Endothelial cell of umbilical vein (primary cell): ENCODE results near the gene LRFN3. TPM values are rescaled to one million over a fixed set of nuclear protein-coding genes. Genes with fewer than 3 reads are reported as not detected.

Experiments used
- BruUV-seq: library from RNA; stranded (reverse); fragments of 400-500 nt; replicated peaks from 2 replicates; lab custom pipeline; 2021; lab: Mats Ljungman, UMichigan
- CTCF ChIA-PET: fragments of 300-600, 350-600 bp; sonication (Branson Sonifier 250); formaldehyde crosslinking; loops from one replicate; lab custom pipeline; 2021; ENCODE audit warnings: antibody characterized with exemption, inconsistent platforms; lab: Charles Lee
- POLR2A ChIA-PET: fragments of 300-600, 350-600 bp; sonication (Branson Sonifier 250); formaldehyde crosslinking; loops from one replicate; lab custom pipeline; 2021; ENCODE audit warnings: antibody characterized with exemption, inconsistent platforms; lab: Charles Lee
- DNase-seq: peaks from one replicate; pipeline ENCODE4 v3.0.0-alpha.2; 2011; ENCODE audit warnings: low read depth, low spot score
- FAIRE-seq: peaks from 2 replicates; lab custom pipeline; 2011; peaks lifted over from hg19 to GRCh38; lab: Jason Lieb, UNC
- H2AFZ ChIP-seq: 2 replicates; pipeline ENCODE4 v1.6.0; 2012; ENCODE audit warnings: low read depth, low read length, control low read depth, inconsistent platforms
- H3K27ac ChIP-seq: 2 replicates; pipeline ENCODE4 v1.5.1; 2011; ENCODE audit warnings: low read depth, mild to moderate bottlenecking, control low read depth, low read length, moderate library complexity; ENCODE audit not compliant: insufficient read depth
- H3K27me3 ChIP-seq, 2 experiments: 2 replicates each; pipeline versions ENCODE4 v1.6.0 to v1.6.1; 2011; ENCODE audit warnings: low read length in 2 of 2, mixed read lengths in 1 of 2; ENCODE audit not compliant: control insufficient read depth in 2 of 2, insufficient read depth in 2 of 2
- H3K36me3 ChIP-seq, 2 experiments: 2 replicates in 1 of 2; 3 replicates in 1 of 2; pipeline ENCODE4 v1.5.1; 2011; ENCODE audit warnings: low read length in 2 of 2, mild to moderate bottlenecking in 1 of 2, moderate library complexity in 1 of 2; ENCODE audit not compliant: control insufficient read depth in 2 of 2, insufficient read depth in 2 of 2; ENCODE audit errors: extremely low read depth in 1 of 2
- H3K4me1 ChIP-seq: 3 replicates; pipeline ENCODE4 v1.5.1; 2011; ENCODE audit warnings: mild to moderate bottlenecking, low read length; ENCODE audit not compliant: control insufficient read depth, insufficient read depth; ENCODE audit errors: extremely low read depth
- H3K4me2 ChIP-seq: 2 replicates; pipeline ENCODE4 v1.6.1; 2011; ENCODE audit warnings: low read length, control low read depth, mixed read lengths; ENCODE audit not compliant: insufficient read depth
- H3K4me3 ChIP-seq, 3 experiments: fragments of 200-600 bp in 1 of 3; sonication (generic), shearing (Covaris generic) in 1 of 3; replicated peaks in 1 of 3; 2 replicates each; pipeline ENCODE4 v1.5.1; 2011 to 2016; ENCODE audit warnings: control low read depth in 3 of 3, low read length in 3 of 3, mild to moderate bottlenecking in 2 of 3, inconsistent platforms in 1 of 3, low read depth in 1 of 3, moderate library complexity in 1 of 3; ENCODE audit not compliant: insufficient read depth in 1 of 3
- H3K79me2 ChIP-seq: 2 replicates; pipeline ENCODE4 v1.6.0; 2012; ENCODE audit warnings: low read length, inconsistent platforms; ENCODE audit not compliant: control insufficient read depth, insufficient read depth
- H3K9ac ChIP-seq: replicated peaks from 2 replicates; pipeline ENCODE3; 2011; ENCODE audit warnings: low read length, control low read depth; ENCODE audit not compliant: insufficient read depth; ENCODE audit errors: extremely low read depth
- H3K9me1 ChIP-seq: replicated peaks from 3 replicates; pipeline ENCODE4 v1.6.0; 2011; ENCODE audit warnings: mild to moderate bottlenecking, low read length; ENCODE audit not compliant: control insufficient read depth, insufficient read depth; ENCODE audit errors: extremely low read depth
- H3K9me3 ChIP-seq: replicated peaks from 2 replicates; pipeline ENCODE4 v1.5.1; 2012; ENCODE audit warnings: low read length, inconsistent platforms; ENCODE audit not compliant: control insufficient read depth, insufficient read depth
- H4K20me1 ChIP-seq: replicated peaks from 2 replicates; pipeline ENCODE3; 2011; ENCODE audit warnings: mild to moderate bottlenecking, low read length; ENCODE audit not compliant: control insufficient read depth, insufficient read depth; ENCODE audit errors: extremely low read depth
- EZH2 ChIP-seq: IDR thresholded peaks from 2 replicates; pipeline ENCODE4 v1.6.1; 2012; ENCODE audit warnings: borderline replicate concordance, low read depth, mild to moderate bottlenecking, moderate library complexity, low read length, inconsistent platforms; ENCODE audit not compliant: severe bottlenecking
- JUN ChIP-seq: IDR thresholded peaks from 2 replicates; pipeline ENCODE4 v1.6.1; 2011; ENCODE audit warnings: borderline replicate concordance, low read depth; ENCODE audit not compliant: insufficient read length, insufficient read depth
- MYC ChIP-seq: IDR thresholded peaks from one replicate; pipeline ENCODE4 v1.6.1; 2011; ENCODE audit warnings: mild to moderate bottlenecking, low read depth, low read length
- POLR2A ChIP-seq: IDR thresholded peaks from 2 replicates; pipeline ENCODE4 v1.6.1; 2012; ENCODE audit warnings: low read depth, mild to moderate bottlenecking, control low read depth, low read length
- POLR2AphosphoS5 ChIP-seq: IDR thresholded peaks from 2 replicates; pipeline ENCODE4 v1.6.1; 2012; ENCODE audit warnings: low read depth, mild to moderate bottlenecking, control low read depth, low read length, moderate library complexity; ENCODE audit not compliant: insufficient read depth
- dilution Hi-C: fragments of 300-500 bp; cut with MboI; formaldehyde crosslinking; loops from one replicate; pipeline ENCODE4 v1.15.0; 2019; ENCODE audit warnings: low sequenced_read_pairs; ENCODE audit not compliant: extremely low pct_ligation_motif_present
- intact Hi-C: fragments of 100-400 bp; cut with micrococcal nuclease; formaldehyde crosslinking; loops from one replicate; pipeline ENCODE4 v1.10.0; 2022
- polyA plus RNA-seq, 4 experiments: library from polyadenylated mRNA; depleted of rRNA in 3 of 4; stranded (reverse) in 3 of 4; unstranded in 1 of 4; fragments of >200 nt; gene quantifications; 2 replicates each; pipeline versions ENCODE4 v1.2.1 to v1.2.3, GENCODE V29; 2011 to 2012; ENCODE audit warnings: missing spikeins in 1 of 4
- total RNA-seq: library from RNA; stranded (reverse); gene quantifications from 2 replicates; pipeline ENCODE4 v1.2.3, GENCODE V29; 2021
- TF ChIP-seq, protein P1 (sequence below), 2 donors: IDR thresholded peaks; 1 replicate in 1 of 2; 2 replicates in 1 of 2; pipeline ENCODE4 v1.5.1; 2011; ENCODE audit warnings: low read length in 2 of 2, mild to moderate bottlenecking in 2 of 2, moderate library complexity in 2 of 2, control low read depth in 1 of 2, inconsistent platforms in 1 of 2, low read depth in 1 of 2; ENCODE audit not compliant: insufficient read depth in 1 of 2; ENCODE audit errors: extremely low read depth in 1 of 2

Gene LRFN3
- total and polyA plus RNA-seq, 2 donors (not counting 3 experiments of a cell fraction or from before 2014, with no cell fraction given): 4.1 to 15.9 TPM

DNA sequence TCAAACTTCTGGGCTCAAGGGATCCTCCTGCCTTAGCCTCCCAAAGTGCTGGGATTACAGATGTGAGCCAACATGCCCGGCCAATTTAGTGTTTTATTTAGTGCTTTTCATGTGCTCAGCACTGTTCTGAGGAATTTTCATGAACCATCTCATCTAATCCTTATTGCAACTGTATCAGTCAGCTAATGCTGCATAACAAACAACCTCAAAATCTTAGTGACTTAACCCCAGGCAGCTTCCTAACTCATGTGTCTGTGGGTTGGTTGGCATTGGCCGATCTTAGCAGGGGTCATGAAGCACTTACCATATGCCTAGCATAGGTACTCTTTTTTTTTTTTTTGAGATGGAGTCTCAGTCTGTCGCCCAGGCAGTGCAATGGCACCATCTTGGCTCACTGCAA is 52.6 kb downstream of the LRFN3 start:
- H3K4me3 ChIP-seq: no peak overlapping the region
- FAIRE-seq (no peak), DNase-seq (no peak)
- no peak overlapping the region for H3K9ac ChIP-seq
- ChIA-PET CTCF (no interaction called here), POLR2A (no interaction called here)
- no peaks in the 10 kb centered on the region for H3K4me1 ChIP-seq
- H3K9me3 ChIP-seq: no peaks in the 10 kb centered on the region
- no TSS peak for BruUV-seq
- intact Hi-C loops (no loop called here), dilution Hi-C loops (no loop called here)
- H3K4me2 ChIP-seq: no peak overlapping the region
- no peaks in the 10 kb centered on the region for H3K36me3 ChIP-seq
- H3K79me2 ChIP-seq: no peaks in the 10 kb centered on the region
- H3K9me1 ChIP-seq: no peaks in the 10 kb centered on the region
- H3K27me3 ChIP-seq: peaks cover 5 to 11% of the 10 kb centered on the region in 2 experiments
- H4K20me1 ChIP-seq: no peaks in the 10 kb centered on the region
- H3K27ac ChIP-seq: no peak overlapping the region
- H2AFZ ChIP-seq: no peak overlapping the region
- TF ChIP-seq MYC: no peak
- no peak for TF ChIP-seq JUN
- no peak for TF ChIP-seq EZH2

DNA sequence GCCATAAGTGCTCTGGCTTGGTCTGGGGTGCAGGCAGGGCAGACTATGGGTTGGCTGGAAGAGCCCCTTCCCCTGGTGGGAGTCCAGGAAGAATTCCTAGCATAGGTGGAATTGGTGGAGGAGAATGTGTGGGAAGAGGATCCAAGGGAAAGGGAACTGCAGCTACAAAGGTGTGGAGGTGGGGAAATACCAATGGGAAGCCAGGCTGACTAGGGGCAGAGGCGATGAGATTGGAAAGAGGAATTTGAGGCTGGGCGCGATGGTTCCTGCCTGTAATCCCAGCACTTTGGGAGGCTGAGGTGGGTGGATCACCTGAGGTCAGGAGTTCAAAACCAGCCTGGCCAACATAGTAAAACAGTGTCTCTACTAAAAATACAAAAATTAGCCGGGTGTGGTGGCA is 54.0 kb downstream of the LRFN3 start:
- Histone ChIP-seq H3K9ac (no peak overlapping the region), H3K9me1 (no peaks in the 10 kb centered on the region), H3K36me3 (no peaks in the 10 kb centered on the region), H3K9me3 (no peaks in the 10 kb centered on the region), H3K4me1 (peaks cover 3% of the 10 kb centered on the region), H4K20me1 (no peaks in the 10 kb centered on the region), H3K79me2 (no peaks in the 10 kb centered on the region), H3K4me2 (no peak overlapping the region), H3K27ac (no peak overlapping the region), H2AFZ (no peak overlapping the region), H3K4me3 (no peak overlapping the region), H3K27me3 (peaks cover 5 to 11% of the 10 kb centered on the region in 2 experiments)
- CTCF ChIA-PET: no interaction called here
- dilution Hi-C loops (no loop called here), intact Hi-C loops (no loop called here)
- POLR2A ChIA-PET: no interaction called here
- BruUV-seq: no TSS peak
- DNase-seq: no peak
- TF ChIP-seq POLR2AphosphoS5 (no peak), POLR2A (no peak)
- TF ChIP-seq, protein P1, sequence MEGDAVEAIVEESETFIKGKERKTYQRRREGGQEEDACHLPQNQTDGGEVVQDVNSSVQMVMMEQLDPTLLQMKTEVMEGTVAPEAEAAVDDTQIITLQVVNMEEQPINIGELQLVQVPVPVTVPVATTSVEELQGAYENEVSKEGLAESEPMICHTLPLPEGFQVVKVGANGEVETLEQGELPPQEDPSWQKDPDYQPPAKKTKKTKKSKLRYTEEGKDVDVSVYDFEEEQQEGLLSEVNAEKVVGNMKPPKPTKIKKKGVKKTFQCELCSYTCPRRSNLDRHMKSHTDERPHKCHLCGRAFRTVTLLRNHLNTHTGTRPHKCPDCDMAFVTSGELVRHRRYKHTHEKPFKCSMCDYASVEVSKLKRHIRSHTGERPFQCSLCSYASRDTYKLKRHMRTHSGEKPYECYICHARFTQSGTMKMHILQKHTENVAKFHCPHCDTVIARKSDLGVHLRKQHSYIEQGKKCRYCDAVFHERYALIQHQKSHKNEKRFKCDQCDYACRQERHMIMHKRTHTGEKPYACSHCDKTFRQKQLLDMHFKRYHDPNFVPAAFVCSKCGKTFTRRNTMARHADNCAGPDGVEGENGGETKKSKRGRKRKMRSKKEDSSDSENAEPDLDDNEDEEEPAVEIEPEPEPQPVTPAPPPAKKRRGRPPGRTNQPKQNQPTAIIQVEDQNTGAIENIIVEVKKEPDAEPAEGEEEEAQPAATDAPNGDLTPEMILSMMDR (IDR thresholded peaks at IDR 0.05; ENCODE audit: extremely low read depth in 1 of 2, insufficient read depth in 1 of 2, low read depth in 1 of 2, low read length in 2 of 2): no peak
- no peak for FAIRE-seq
